Measurements from ENCODE around the gene SAMD3.

DNA sequence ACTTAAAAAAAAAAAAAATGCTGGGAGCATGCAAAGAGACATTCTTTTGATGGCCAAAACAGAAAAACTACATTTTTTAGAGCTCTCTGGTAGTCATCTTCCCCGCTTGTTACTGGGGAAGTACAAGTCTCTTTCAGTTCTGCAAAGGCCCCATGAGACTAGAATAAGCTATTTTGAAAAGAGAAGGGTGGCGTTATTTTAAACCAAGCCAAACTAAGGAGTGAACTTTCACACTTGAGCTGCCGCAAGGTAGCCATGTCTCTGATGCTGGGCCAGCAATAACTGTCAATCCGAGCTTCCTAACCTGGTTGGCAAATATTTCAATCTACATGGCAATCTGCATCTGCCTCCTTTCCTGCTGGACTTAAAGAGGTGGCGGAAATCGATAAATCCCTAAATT is 107.7 kb downstream of the SAMD3 start:
- TF ChIP-seq GATA2 (IDR thresholded peaks at IDR 0.05; ENCODE audit: low read depth, low read length) (no peak), GATA3 (IDR thresholded peaks at IDR 0.05; ENCODE audit: low read depth, low read length) (no peak)
